Spinal cord (tissue), 10 donors: ENCODE results near the gene NEK6. TPM values are rescaled to one million over a fixed set of nuclear protein-coding genes. Genes with fewer than 3 reads are reported as not detected.
A peak's percentile ranks its signal among the peaks of the same experiment; 100 is the strongest.

Source experiments
- DNase-seq, 6 donors: peaks; one replicate each; pipeline versions ENCODE4 v3.0.0 to v3.0.0-alpha.2; 2013 to 2015; ENCODE audit warnings: low spot score in 6 of 6, low read depth in 4 of 6
- H3K27ac ChIP-seq: one replicate; pipeline ENCODE4 v1.5.1; 2013; ENCODE audit warnings: low read depth, low read length, control low read depth
- H3K27me3 ChIP-seq: one replicate; pipeline ENCODE4 v1.6.1; 2013; ENCODE audit warnings: low read length; ENCODE audit not compliant: control insufficient read depth, insufficient read depth
- H3K36me3 ChIP-seq: one replicate; pipeline ENCODE4 v1.6.1; 2013; ENCODE audit warnings: low read length; ENCODE audit not compliant: control insufficient read depth, insufficient read depth
- H3K4me1 ChIP-seq: one replicate; pipeline ENCODE4 v1.6.1; 2013; ENCODE audit warnings: low read length; ENCODE audit not compliant: control insufficient read depth, insufficient read depth
- H3K4me3 ChIP-seq: one replicate; pipeline ENCODE4 v1.5.1; 2013; ENCODE audit warnings: low read depth, low read length, control low read depth
- H3K9me3 ChIP-seq: one replicate; pipeline ENCODE4 v1.6.1; 2013; ENCODE audit warnings: low read length; ENCODE audit not compliant: control insufficient read depth, insufficient read depth
- WGBS: methylation state at CpG from one replicate; pipeline ENCODE4 v1.1.5; 2013; ENCODE audit warnings: missing lambda C conversion rate; ENCODE audit not compliant: insufficient coverage; 5-methylcytosine and 5-hydroxymethylcytosine counted together
- polyA plus RNA-seq, 2 donors: library from polyadenylated mRNA; unstranded; fragments of 120-200 nt; gene quantifications; one replicate each; pipeline ENCODE4 v1.2.1, GENCODE V29; 2013; ENCODE audit not compliant: insufficient read length in 2 of 2
- total RNA-seq, 2 donors: library from RNA; depleted of rRNA in 1 of 2; stranded (reverse); fragments of 120-200 nt in 1 of 2; fragments of >200 nt in 1 of 2; gene quantifications; one replicate each; pipeline versions ENCODE4 v1.2.3 to v1.2.4, GENCODE V29; 2013 to 2014
- donor health status: healthy.

Gene NEK6
- total and polyA plus RNA-seq, 4 donors = 26.1 to 39.0 (median 30.4) TPM

DNA sequence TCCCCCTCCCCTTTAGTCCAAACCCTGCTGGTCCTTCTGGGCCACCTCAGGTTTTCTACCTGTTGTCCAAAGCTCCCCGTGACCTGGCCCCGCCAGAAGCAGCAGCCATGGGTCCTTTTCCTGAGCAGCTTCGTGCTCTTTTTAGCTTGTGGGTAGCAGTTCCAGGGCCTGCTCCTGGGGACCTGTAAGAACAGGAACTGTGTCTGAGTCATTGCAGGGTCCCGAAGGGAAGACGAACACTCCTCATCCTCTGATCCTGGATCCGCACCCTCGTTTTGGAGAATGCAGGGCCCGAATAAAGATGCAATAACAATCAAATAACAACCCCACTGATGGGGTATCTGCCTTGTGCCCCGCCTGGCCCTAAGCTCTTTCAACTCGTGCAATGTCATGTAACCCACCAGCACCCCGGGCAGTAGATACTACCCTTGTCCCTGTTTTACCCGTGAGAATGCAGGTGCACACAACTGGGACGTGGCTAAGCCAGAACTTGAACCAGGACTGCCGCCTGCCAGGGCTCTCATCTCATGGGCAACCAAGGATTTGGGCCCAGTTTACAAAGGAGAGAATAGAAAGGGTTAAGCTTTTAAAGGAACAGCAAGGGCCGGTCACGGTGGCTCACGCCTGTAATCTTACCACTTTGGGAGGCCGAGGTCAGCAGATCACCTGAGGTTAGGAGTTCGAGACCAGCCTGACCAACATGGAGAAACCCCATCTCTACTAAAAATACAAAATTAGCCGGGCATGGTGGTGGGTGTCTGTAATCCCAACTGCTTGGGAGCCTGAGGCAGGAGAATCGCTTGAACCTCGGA, 33.2 kb downstream of the NEK6 start:
- Histone ChIP-seq H3K9me3 (no peaks in the 10 kb centered on the region), H3K4me3 (no peak overlapping the region), H3K36me3 (peaks cover 39% of the 10 kb centered on the region), H3K4me1 (peaks cover 90% of the 10 kb centered on the region), H3K27ac (peak overlapping the region; percentile 52), H3K27me3 (no peaks in the 10 kb centered on the region)
- no peak for DNase-seq
- 78% methylated on average over 16 of the region's 22 CpGs for WGBS

- DNase-seq = peak in 1 of 6 donors; percentile 71
- peaks cover 32% of the 10 kb centered on the region for H3K36me3 ChIP-seq
- peaks cover 90% of the 10 kb centered on the region for H3K4me1 ChIP-seq
- no peaks in the 10 kb centered on the region for H3K9me3 ChIP-seq
- H3K27ac ChIP-seq = peak overlapping the region; percentile 70
- no peaks in the 10 kb centered on the region for H3K27me3 ChIP-seq
- no peak overlapping the region for H3K4me3 ChIP-seq
- WGBS = 58% methylated on average over 6 of the region's 11 CpGs
Observed at GRCh38 chr9:124291801-124292396, 34.1 kb downstream of the NEK6 start.

DNA sequence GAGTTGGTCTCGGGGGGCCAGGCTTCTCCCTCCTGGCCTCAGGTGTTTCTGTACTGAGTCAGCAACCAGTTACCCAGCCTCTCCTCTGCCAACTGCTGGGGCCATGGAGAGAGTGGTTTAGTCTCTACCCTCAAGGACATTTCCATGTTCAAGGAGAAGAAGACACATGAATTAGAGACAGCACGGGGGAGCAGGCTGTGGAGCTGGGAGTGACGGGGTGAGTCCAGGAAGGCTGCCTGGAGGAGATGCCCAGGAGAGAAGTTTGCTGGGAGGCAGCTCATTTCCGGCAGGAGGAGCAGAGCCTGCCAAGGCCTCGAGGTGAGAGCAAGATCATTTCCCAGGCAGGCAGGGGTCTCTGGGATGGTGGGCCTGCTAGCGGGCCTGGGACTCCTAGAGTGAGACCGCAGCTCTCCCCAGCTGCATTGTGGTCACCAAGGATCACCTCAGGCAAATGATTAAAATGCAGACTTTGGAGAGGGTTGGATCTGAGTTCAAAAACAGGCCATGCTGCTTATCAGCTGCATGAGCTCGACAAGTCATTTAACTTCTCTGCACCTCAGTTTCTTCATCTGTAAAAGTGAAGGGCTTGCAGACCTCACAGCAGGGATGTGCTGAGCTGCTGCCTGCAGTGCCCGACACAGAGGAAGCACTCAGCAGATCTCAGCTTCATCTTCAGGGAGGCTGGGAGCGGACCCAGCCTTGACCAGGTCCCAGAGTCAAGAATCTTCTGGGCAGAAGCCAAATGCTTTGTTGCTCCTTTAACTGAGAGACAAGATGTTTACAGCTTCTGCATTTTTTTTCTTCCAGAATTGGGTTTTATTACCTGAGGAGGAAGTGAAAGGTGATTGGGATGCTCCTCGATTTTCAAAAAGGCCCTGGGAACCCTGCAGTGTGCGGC, 35.2 kb downstream of the NEK6 start:
- Histone ChIP-seq H3K4me1 (peaks cover 92% of the 10 kb centered on the region), H3K27ac (peak overlapping the region; percentile 70), H3K4me3 (no peak overlapping the region), H3K9me3 (no peaks in the 10 kb centered on the region), H3K27me3 (no peaks in the 10 kb centered on the region), H3K36me3 (peaks cover 28% of the 10 kb centered on the region)
- 65% methylated on average over 11 of the region's 12 CpGs for WGBS
- DNase-seq = no peak

- peaks cover 98% of the 10 kb centered on the region for H3K4me1 ChIP-seq
- 74% methylated on average over 16 of the region's 17 CpGs for WGBS
- no peak overlapping the region for H3K4me3 ChIP-seq
- no peaks in the 10 kb centered on the region for H3K27me3 ChIP-seq
- H3K36me3 ChIP-seq = peaks cover 30% of the 10 kb centered on the region
- peak overlapping the region; percentile 42 for H3K27ac ChIP-seq
- peak in 1 of 6 donors; percentile 65 for DNase-seq
- H3K9me3 ChIP-seq = no peaks in the 10 kb centered on the region
Observed at GRCh38 chr9:124293718-124294506, 36.2 kb downstream of the NEK6 start.

DNA sequence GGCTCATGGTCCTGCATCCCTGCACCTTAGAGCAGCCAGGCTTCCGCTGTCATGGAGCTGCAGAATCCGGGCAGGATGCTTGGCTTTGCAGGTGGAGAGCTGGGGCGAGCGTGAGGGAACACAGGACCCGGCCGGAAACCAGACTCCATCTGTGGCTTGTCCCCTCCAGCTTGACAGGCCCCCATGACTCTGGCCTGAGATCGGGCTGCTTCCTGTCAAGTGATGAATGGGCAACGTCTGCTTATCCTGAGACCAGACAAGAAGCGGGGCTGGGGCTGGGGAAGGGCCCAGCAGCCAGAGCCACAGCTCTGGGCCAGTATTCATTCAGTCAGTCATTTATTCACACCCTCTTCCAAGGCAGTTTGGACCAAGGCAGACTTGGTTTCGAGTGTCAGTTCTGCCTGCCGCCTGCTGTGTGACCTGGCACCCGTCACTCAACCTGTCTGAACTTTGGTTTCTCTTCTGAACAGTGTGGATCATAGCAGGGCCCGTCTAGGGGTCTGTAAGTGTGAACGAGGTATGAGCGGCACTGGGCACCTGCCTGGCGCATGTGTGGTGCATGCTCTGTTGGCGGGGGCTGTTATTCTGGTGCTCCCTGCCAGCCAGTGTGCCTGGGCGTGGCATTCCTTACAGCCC, 37.5 kb downstream of the NEK6 start:
- 56% methylated on average over 18 of the region's 18 CpGs for WGBS
- Histone ChIP-seq H3K9me3 (no peaks in the 10 kb centered on the region), H3K27ac (peak overlapping the region; percentile 29), H3K4me1 (peaks cover 100% of the 10 kb centered on the region), H3K4me3 (no peak overlapping the region), H3K36me3 (peaks cover 23% of the 10 kb centered on the region), H3K27me3 (no peaks in the 10 kb centered on the region)
- DNase-seq = no peak

DNA sequence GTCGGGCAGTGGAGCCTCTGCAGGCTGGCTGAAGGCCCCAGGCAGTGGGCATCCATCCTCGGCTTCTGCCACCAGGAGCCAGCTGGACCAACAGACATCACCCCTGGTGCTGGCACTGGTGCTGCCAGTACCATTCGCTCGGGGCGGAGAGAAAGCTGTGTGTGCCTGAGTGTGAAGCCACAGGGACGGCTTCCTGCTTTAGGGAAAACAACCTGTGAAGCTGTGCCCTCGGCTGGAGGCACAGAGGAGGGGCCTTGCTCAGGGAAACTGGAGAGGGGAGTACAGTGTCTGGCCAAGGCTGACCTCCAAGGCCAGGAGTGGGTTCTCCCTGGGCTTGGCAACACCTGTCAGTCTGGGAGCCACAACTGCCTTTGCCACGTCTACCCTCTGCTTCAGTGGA, 38.3 kb downstream of the NEK6 start:
- Histone ChIP-seq H3K27me3 (no peaks in the 10 kb centered on the region), H3K4me3 (no peak overlapping the region), H3K36me3 (peaks cover 21% of the 10 kb centered on the region), H3K9me3 (no peaks in the 10 kb centered on the region), H3K4me1 (peaks cover 93% of the 10 kb centered on the region), H3K27ac (peak overlapping the region; percentile 29)
- WGBS = 59% methylated on average over 6 of the region's 8 CpGs
- no peak for DNase-seq

DNA sequence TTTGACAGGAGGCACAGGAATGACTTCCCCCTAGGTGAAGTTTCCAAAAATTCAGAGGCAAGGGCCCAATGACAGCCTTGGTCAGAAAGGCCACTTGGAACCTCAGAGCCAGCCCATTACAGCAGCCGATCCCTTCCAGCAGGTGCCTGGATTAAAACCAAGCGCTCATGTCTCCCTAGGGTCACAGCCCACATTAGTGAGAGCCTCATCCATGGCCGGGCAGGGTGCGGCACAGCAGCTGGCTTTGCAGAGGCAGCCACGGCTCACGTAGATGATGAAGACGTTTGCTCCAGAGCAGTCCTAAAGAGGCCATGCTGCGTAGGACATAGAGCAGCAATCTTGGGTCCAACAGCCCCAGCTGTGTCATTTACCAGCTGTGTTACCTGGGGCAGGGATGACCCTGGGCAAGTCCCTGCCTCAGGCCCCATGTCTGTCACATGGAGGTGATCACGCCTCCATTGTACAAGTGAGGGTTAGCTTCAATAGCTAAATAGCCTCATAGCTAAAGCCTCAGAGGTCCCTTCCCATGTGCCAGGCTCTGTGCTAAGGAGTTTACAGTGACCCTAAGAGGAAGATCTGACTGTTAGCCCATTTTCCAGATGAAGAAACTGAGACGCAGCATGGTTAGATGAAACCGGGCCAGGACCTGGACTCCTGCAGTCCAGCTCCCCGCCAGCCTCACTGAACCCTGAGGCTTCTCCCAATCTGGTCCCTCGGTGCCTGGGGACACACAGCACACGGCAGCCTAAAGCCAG, 39.2 kb downstream of the NEK6 start:
- Histone ChIP-seq H3K36me3 (peaks cover 28% of the 10 kb centered on the region), H3K27ac (peak overlapping the region; percentile 93), H3K9me3 (no peaks in the 10 kb centered on the region), H3K4me3 (no peak overlapping the region), H3K4me1 (peaks cover 84% of the 10 kb centered on the region), H3K27me3 (no peaks in the 10 kb centered on the region)
- WGBS = 70% methylated on average over 13 of the region's 14 CpGs
- DNase-seq = no peak

DNA sequence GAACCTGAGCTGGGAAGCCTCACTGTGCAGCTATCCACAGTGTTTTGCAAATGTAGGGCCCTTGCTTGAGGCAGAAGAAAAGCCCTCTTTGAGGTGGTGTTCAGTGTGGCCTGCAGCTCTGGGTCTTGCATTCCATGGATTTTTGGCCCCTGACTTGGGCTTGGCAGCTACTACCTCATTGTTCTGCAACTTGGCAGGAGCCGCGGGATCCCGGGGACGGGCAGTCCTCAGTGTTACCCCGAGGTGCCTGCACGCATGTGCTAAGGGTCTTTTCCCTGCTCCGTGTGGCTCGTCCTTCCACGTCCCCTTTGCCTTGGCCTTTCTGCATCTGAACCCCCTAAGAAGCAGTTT, 39.8 kb downstream of the NEK6 start:
- H3K4me3 ChIP-seq = no peak overlapping the region
- no peaks in the 10 kb centered on the region for H3K9me3 ChIP-seq
- H3K4me1 ChIP-seq = peaks cover 79% of the 10 kb centered on the region
- peaks cover 29% of the 10 kb centered on the region for H3K36me3 ChIP-seq
- no peaks in the 10 kb centered on the region for H3K27me3 ChIP-seq
- DNase-seq = peak in 3 of 6 donors; percentile 39 to 87 (median 72)
- WGBS = 28% methylated on average over 9 of the region's 9 CpGs
- peak overlapping the region; percentile 93 for H3K27ac ChIP-seq
